GM21717 (cell line): ENCODE measurements around the gene CRHBP.
"Not testable (repeated sequence)": the region's sequence is repeated elsewhere in the genome, so short reads cannot be mapped to it uniquely, and the experiment has no call there.

Source experiments
- ATAC-seq: cut with Tn5 transposase; IDR thresholded peaks from one replicate; pipeline ENCODE4 v1.9.1; 2021; ENCODE audit warnings: mild to moderate bottlenecking, moderate library complexity; ENCODE audit not compliant: unreplicated experiment

CRHBP gene

DNA sequence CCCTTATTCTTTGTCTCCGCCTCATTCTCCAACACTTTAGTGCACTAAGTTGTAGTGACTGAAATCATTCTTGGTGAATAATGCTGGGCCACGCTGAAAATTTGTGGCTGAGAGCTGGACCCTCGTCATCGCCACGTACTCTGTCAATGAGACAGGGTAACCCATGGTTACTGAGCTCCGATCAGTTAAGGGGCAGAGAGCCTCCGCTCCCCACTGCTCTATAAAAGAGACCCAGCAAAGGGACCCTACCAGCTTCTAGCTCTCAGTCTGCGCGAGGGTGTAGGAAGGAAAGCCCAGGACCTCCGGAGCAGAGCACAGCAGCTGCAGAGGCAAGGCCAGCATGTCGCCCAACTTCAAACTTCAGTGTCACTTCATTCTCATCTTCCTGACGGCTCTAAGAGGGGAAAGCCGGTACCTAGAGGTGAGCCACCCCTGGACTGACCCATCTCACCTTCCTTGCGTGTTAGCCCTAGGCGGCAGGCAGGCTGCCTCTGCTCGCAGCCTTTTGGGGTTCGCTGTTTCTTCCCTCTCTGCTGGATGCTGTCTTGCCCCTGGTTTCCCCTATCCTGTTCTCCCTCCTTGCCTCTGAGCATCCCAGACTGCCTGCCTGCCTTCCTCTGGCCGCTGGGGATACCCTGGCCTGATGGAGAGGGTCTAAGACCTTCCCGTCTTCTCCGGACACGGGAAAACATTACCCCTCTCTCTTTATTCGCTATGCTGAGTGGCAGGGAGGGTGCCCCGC is at the start of gene CRHBP:
Gene CRHBP, plus strand, starts transcription at position 251 of the 742 bp plus-strand sequence. Its CDS starts 90 bp downstream, at position 341.
- ATAC-seq: no peak

GRCh38 chr5:76908166-76908565 is 44.7 kb upstream of the CRHBP start:
- no peak for ATAC-seq

DNA sequence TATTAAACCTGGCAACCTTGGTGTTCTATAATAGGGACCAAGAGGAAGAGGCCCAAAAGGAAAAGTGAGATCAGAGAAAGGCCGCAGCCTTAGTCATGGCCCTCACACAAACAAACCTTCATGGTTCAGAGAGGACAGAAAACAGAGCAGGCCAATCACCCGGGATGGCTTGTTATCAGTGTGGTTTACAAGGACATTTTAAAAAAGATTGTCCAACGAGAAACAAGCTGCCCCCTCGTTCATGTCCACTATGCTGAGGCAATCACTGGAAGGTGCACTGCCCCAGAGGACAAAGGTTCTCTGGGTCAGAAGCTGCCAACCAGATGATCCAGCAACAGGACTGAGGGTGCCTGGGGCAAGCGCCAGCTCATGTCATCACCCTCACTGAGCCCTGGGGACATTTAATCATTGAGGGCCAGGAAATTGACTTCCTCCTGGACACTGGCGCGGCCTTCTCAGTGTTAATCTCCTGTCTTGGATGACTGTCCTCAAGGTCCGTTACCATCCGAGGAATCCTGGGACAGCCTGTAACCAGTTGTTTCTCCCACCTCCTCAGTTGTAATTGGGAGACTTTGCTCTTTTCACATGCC is 42.4 kb upstream of the CRHBP start:
- ATAC-seq: not testable (repeated sequence)

DNA sequence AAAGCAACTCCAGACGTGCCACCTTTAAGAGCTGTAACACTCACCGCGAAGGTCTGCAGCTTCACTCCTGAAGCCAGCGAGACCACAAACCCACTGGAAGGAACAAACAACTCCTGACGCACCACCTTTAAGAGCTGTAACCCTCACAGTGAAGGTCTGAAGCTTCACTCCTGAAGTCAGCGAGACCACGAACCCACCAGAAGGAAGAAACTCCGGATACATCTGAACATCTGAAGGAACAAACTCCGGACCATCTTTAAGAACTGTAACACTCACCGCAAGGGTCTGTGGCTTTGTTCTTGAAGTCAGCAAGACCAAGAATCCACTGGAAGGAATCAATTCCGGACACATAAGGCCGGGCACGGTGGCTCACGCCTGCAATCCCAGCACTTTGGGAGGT is 38.2 kb upstream of the CRHBP start:
- ATAC-seq: not testable (repeated sequence)

- no peak for ATAC-seq
Measured at GRCh38 chr5:76918539-76918938, 34.3 kb upstream of the CRHBP start.

- no peak for ATAC-seq
Measured at GRCh38 chr5:76920491-76920890, 32.4 kb upstream of the CRHBP start.

DNA sequence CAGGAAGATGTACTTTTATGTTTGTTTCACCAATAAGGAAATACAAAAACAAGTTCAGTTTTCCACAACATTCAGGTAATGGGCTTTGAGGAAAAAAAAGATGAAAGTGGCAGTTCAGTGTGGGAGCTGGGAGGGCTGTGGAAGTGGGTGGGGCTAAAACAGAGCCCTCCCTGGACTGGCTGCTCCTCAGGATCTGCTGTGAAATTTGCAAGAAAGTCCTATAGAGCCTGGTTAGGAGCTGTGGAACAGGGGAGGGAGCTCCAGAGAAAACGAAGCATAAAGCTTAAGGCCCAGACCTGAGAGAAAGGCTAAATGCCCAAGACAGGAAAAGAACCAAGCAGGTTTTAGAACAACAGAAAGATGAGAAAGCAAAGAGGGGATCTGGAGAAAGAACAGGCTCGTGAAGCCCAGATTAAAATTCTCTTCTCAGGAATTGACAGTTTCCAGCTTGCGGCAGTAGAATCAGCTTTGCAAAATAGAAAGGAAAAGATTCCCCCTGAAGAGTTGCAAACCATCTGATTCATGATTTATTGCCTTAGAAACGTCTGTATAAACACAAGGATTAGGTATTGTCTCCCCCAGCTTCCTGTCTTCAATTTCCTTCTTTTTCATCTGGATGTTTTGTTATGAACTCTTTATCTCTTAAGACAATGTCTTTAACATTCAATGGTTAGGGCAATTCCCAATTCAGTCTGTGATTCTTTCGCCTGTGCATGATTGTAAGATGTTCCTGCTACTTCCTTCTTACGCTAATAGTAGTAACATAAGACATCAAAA is 26.3 kb upstream of the CRHBP start:
- no peak for ATAC-seq

- no peak for ATAC-seq
Measured at GRCh38 chr5:76927961-76928360, 24.9 kb upstream of the CRHBP start.

GRCh38 chr5:76930083-76930482 is 22.8 kb upstream of the CRHBP start:
- no peak for ATAC-seq

DNA sequence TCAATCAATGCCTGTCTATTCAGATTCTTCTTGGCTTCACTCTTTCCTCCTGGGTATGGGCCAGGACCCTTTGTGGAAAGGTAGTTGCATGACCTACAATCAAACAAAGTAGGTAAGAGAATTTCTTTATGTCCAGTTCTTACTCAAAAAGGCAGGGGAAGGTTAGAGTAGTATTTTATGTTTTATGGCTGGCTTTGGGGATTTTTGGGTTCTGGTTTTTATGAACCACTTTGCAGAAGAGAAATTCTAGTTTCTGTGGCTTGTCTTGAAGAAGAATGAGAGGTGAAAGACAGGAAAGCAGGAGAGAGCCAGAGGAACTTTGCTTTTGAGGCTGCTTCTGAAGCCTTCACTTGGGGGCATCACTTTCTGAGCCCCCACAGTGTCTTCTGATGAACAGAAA is 14.7 kb upstream of the CRHBP start:
- no peak for ATAC-seq

- ATAC-seq: no peak
Measured at GRCh38 chr5:76941000-76941399, 11.8 kb upstream of the CRHBP start.

DNA sequence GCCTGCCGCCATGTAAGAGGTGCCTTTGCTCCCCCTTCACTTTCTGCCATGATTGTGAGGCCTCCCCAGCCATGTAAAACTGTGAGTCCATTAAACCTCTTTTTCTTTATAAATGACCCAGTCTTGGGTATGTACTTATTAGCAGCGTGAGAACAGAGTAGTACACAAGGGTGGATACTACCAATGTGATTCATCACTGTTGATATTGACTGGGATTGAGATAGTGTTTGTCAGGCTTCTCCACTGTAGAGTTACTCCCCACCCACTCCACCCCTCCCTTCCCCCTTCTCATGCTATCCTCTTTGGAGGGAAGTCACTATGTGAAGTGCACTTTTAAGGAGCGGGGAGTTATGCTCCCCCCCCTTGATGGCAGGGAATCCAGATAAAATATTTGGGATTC is 11.4 kb upstream of the CRHBP start:
- ATAC-seq: no peak

DNA sequence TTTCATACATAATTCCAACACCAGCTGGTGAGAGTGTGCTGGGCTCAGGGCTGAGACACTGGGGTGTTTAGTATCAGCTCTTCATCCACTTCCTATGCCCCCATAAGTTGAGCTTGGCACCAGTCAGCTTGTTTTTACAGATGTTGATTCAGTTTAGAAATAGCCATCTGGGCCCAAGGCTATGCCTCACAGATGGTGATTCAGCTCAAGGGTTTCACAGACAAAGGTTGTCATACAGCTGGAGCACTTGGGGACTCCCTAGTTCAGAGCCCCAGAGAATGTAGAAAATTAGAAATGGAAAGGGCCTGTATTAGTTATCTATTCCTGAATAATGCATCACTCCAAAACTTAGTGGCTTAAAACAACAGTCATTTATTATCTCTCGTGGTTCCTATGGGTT is 10.3 kb upstream of the CRHBP start:
- ATAC-seq: no peak

DNA sequence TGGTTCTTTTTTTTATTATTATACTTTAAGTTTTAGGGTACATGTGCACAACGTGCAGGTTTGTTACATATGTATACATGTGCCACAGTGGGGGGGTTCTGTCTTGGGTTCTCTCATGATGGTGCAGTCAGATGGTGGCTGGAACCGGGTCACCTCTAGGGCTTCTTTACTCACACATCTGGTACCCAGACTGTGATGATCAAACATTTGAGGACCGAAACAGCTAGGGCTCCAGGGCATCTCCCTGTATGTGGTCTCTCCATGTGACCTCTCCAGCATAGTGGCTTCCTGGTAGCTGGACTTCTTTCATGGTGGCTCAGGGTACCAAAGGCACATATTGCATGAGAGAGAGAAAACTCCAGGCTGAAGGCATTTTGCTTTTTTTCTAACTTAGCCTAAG is 9.8 kb upstream of the CRHBP start:
- ATAC-seq: no peak

DNA sequence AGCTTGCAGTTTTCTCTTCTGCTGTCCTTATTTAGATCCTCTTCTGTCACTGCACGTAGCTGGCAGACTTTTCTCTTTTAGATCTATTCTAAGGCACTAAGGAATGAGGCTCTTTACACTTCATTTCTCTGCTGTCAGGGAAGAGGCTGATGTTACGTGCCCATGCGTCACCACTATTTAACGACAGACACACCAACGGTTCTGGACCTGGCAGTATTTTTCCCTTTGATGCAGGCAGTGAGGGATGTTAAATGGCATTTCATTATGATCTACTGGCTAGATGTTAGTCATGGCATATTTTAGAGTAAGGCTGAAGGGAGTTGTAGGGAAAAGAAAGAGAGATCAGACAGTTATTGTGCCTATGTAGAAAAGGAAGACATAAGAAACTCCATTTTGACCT is 8.2 kb upstream of the CRHBP start:
- no peak for ATAC-seq

- not testable (repeated sequence) for ATAC-seq
Measured at GRCh38 chr5:76945238-76945637, 7.6 kb upstream of the CRHBP start.

GRCh38 chr5:76946090-76946489 is 6.8 kb upstream of the CRHBP start:
- ATAC-seq: no peak

DNA sequence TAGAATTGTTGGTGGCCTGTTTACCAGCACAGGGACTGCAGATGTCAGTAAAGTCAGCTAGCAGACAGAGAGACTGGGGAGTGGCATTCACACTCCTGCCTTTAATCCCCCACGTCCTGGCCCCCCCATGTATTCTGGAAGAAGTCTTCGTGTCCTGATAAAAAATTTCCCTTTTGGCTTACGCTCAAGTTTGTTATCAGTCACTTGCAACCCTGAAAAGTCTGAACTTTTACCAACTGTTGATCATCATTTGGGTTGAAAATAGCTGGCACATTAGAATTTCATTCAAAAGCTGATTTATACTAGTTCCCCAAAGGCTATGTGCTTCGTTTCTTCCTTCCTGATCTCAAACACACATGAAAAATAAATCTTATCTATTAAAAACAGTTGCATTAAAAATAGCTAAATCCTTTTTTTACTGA is 5.8 kb upstream of the CRHBP start:
- ATAC-seq: no peak

DNA sequence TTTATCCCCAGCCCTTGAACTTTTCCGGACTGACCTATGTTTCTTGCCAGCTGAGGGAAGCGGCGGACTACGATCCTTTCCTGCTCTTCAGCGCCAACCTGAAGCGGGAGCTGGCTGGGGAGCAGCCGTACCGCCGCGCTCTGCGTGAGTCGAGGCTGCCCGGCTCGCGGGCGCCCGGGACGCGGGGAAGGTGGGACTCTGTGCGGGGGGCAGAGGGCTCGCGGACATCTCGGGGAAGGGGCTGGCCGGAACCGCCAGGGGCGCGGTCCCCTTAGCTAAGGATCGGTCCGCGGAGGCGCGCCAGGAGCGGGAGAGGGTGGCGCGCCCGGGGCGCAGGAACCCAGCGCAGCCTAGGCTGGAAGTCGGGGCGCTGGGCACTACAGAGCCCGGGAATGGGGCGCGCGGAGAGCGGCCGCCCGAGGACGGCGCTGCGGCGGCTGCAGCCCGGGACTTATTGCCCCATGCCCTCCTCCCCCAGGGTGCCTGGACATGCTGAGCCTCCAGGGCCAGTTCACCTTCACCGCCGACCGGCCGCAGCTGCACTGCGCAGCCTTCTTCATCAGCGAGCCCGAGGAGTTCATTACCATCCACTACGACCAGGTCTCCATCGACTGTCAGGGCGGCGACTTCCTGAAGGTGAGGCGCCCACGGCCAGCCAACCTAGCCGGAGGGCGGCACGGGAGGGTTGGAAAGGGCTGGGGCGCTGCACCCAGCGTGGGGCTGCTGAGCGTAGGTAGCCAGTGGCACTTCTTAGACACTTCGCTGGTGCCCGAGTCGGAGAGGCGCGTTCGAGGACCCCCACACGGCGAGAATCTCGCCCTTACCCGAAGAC is 922 bp downstream of the CRHBP start:
- ATAC-seq: no peak

DNA sequence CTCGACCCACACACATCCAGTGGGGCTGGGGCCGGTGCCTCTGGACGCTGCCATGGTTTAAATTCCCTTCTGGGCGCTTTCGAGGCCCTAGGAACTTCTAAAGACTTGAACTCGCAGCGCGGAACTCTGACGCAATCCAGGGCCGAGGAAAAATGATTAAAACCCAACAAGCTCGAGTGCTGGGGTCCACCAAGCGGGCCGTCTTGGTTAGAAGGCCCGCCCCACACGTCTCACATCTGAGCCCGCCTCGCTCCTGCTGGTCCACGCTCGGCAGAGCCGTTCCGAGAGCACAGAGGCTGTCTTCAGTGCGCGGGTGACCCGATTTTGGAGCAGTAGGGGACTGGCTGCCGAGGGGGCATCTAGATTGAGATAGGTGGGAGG is 1.5 kb downstream of the CRHBP start:
- ATAC-seq: no peak

- ATAC-seq: no peak
Measured at GRCh38 chr5:76956033-76956432, 3.2 kb downstream of the CRHBP start.
